BLaER1 (cell line): ENCODE measurements around the gene GOLT1A.

Source experiments
- H3K27ac ChIP-seq: shearing (Covaris generic); formaldehyde crosslinking; 2 replicates; pipeline ENCODE4 v1.8.1; 2022
- H3K27me3 ChIP-seq: shearing (Covaris generic); formaldehyde crosslinking; 2 replicates; pipeline ENCODE4 v1.8.1; 2022
- H3K36me3 ChIP-seq: shearing (Covaris generic); formaldehyde crosslinking; 2 replicates; pipeline ENCODE4 v1.8.1; 2022
- H3K4me1 ChIP-seq: shearing (Covaris generic); formaldehyde crosslinking; 2 replicates; pipeline ENCODE4 v1.8.1; 2022
- H3K4me2 ChIP-seq: shearing (Covaris generic); formaldehyde crosslinking; 2 replicates; pipeline ENCODE4 v1.8.1; 2022
- H3K4me3 ChIP-seq: shearing (Covaris generic); formaldehyde crosslinking; 2 replicates; pipeline ENCODE4 v1.8.1; 2022
- H3K9ac ChIP-seq: shearing (Covaris generic); formaldehyde crosslinking; 2 replicates; pipeline ENCODE4 v1.8.1; 2022
- H3K9me3 ChIP-seq: shearing (Covaris generic); formaldehyde crosslinking; 2 replicates; pipeline ENCODE4 v1.8.1; 2022
- H4K20me1 ChIP-seq: shearing (Covaris generic); formaldehyde crosslinking; 2 replicates; pipeline ENCODE4 v1.8.1; 2022
- Cebpa-rat ChIP-seq: shearing (Covaris generic); IDR thresholded peaks from 2 replicates; pipeline ENCODE4 v1.8.1; 2022

GOLT1A gene

GRCh38 chr1:204221271-204221670 lies 7.5 kb upstream of the GOLT1A start:
- Histone ChIP-seq H3K36me3 (no peaks in the 10 kb centered on the region), H3K9ac (no peak overlapping the region), H3K9me3 (no peaks in the 10 kb centered on the region), H3K27me3 (no peaks in the 10 kb centered on the region), H3K27ac (no peak overlapping the region), H3K4me3 (no peak overlapping the region), H3K4me2 (no peak overlapping the region), H3K4me1 (peaks cover 10% of the 10 kb centered on the region; the same call in 1 of the 2 replicates), H4K20me1 (no peaks in the 10 kb centered on the region)
- TF ChIP-seq Cebpa-rat, result no peak

DNA sequence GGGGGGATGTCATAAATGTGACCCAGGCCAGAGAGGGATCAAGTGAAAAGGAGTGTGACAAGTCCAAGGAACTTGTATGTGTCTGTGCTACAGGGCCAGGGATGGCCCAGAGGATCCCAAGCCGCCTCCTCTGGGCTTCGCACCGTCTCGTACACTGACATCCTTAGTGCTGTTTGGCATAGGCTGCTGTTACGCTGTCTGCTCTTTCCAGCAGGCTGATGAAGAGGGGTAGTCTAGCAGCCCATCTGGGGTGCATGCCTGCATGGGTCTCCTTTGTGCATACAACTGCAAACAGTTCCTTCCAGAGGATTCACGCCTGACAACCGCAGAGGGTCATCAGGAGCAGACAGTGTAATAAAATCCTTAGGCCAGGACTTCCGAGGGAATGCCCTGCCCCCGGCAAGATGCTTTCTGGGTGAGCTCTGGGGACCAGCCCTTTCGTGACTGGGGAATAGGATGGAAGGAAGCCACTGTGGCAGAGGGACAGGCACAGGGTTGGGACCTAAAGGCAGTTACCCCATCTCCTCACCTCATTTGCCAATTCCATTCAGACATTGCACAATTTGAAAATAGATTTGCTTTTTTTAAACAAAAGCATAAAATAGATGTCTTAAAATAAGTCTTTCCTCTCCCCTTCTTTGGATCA lies 6.3 kb upstream of the GOLT1A start:
- no peak overlapping the region for H3K9ac ChIP-seq
- no peak overlapping the region for H3K4me3 ChIP-seq
- no peak overlapping the region for H3K4me2 ChIP-seq
- no peaks in the 10 kb centered on the region for H4K20me1 ChIP-seq
- H3K36me3 ChIP-seq, result no peaks in the 10 kb centered on the region
- no peak overlapping the region for H3K27ac ChIP-seq
- H3K9me3 ChIP-seq, result no peaks in the 10 kb centered on the region
- no peak for TF ChIP-seq Cebpa-rat
- no peaks in the 10 kb centered on the region for H3K27me3 ChIP-seq
- H3K4me1 ChIP-seq, result peaks cover 10% of the 10 kb centered on the region; the same call in 1 of the 2 replicates

DNA sequence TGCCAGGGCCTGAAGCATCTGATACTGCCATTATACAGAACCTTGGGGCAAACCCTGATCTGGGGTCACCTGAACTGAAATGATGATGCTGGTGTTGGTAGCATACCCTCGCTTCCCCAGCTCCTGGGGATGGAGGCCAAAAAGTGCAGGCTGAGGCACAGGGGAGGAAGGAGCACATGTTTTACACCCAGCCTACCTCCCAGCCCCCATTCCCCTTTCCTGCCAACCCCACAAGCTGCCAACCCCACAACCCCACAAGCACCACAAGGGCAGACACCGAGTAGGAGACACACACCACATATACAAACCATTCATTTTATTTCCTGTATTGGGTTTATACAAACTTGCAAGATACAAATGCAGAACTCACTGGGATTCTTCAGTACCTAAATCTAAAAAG lies 4.8 kb upstream of the GOLT1A start:
- no peaks in the 10 kb centered on the region for H3K9me3 ChIP-seq
- H3K4me1 ChIP-seq, result peaks cover 24% of the 10 kb centered on the region
- TF ChIP-seq Cebpa-rat, result no peak
- H3K4me2 ChIP-seq, result no peak overlapping the region
- H3K27me3 ChIP-seq, result no peaks in the 10 kb centered on the region
- H4K20me1 ChIP-seq, result no peaks in the 10 kb centered on the region
- H3K9ac ChIP-seq, result no peak overlapping the region
- no peak overlapping the region for H3K4me3 ChIP-seq
- H3K36me3 ChIP-seq, result no peaks in the 10 kb centered on the region
- no peak overlapping the region for H3K27ac ChIP-seq

DNA sequence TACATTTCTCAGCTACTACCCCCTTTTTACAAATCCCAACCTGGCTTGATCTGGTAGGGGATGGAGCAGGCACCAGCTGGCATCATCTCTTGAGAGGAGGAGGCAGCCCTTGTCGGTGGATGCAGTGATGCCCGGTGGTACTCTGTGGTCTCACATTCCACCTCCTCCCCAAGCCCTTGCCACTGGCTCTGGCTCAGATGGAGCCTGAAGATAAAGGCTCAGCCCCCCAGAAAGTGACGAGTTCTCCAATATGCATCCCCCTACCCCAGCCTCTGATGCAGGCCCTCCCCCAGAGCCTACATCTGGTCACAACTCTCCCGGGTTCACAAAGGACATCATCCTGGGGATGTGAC lies 3.8 kb upstream of the GOLT1A start:
- TF ChIP-seq Cebpa-rat, result no peak
- Histone ChIP-seq H3K4me3 (no peak overlapping the region), H3K9me3 (no peaks in the 10 kb centered on the region), H3K27ac (no peak overlapping the region), H3K36me3 (no peaks in the 10 kb centered on the region), H3K4me1 (peaks cover 32% of the 10 kb centered on the region), H3K27me3 (no peaks in the 10 kb centered on the region), H4K20me1 (no peaks in the 10 kb centered on the region), H3K9ac (no peak overlapping the region), H3K4me2 (no peak overlapping the region)

- no peak overlapping the region for H3K4me2 ChIP-seq
- H3K27ac ChIP-seq, result no peak overlapping the region
- H3K36me3 ChIP-seq, result no peaks in the 10 kb centered on the region
- no peaks in the 10 kb centered on the region for H4K20me1 ChIP-seq
- no peaks in the 10 kb centered on the region for H3K9me3 ChIP-seq
- H3K9ac ChIP-seq, result no peak overlapping the region
- H3K4me1 ChIP-seq, result peaks cover 32% of the 10 kb centered on the region
- no peaks in the 10 kb centered on the region for H3K27me3 ChIP-seq
- no peak for TF ChIP-seq Cebpa-rat
- no peak overlapping the region for H3K4me3 ChIP-seq
These were observed 3.3 kb upstream of the GOLT1A start for GRCh38 chr1:204216880-204217647.

GRCh38 chr1:204216236-204216635 lies 2.4 kb upstream of the GOLT1A start:
- Histone ChIP-seq H3K27ac (no peak overlapping the region), H4K20me1 (no peaks in the 10 kb centered on the region), H3K27me3 (no peaks in the 10 kb centered on the region), H3K4me3 (no peak overlapping the region), H3K36me3 (no peaks in the 10 kb centered on the region), H3K9ac (no peak overlapping the region), H3K4me1 (peaks cover 32% of the 10 kb centered on the region), H3K4me2 (no peak overlapping the region), H3K9me3 (no peaks in the 10 kb centered on the region)
- no peak for TF ChIP-seq Cebpa-rat

DNA sequence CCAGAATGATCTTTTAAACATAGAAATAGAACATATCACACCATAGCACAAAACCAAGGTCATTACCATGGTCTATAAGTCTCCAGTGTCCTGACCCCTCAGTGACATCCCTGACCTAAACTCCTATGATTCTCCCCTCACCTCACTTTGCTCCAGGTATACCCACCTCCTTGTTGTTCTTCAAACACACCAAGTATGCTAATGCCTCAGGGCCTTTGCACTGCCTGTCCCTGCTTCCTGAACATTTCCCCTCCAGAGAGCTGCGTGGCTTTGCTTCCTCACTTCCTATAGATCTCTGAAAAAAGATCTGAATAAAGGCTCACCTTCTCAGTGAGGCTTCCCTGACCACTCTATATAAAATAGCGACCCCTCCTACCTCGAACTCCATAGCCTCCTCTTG lies 1.1 kb downstream of the GOLT1A start:
- H3K9me3 ChIP-seq, result no peaks in the 10 kb centered on the region
- no peak overlapping the region for H3K4me2 ChIP-seq
- H3K36me3 ChIP-seq, result no peaks in the 10 kb centered on the region
- H4K20me1 ChIP-seq, result no peaks in the 10 kb centered on the region
- peaks cover 23% of the 10 kb centered on the region for H3K4me1 ChIP-seq
- H3K9ac ChIP-seq, result no peak overlapping the region
- TF ChIP-seq Cebpa-rat, result no peak
- H3K4me3 ChIP-seq, result no peak overlapping the region
- H3K27ac ChIP-seq, result no peak overlapping the region
- no peaks in the 10 kb centered on the region for H3K27me3 ChIP-seq

GRCh38 chr1:204211046-204211445 lies 2.7 kb downstream of the GOLT1A start:
- peaks cover 23% of the 10 kb centered on the region for H3K4me1 ChIP-seq

DNA sequence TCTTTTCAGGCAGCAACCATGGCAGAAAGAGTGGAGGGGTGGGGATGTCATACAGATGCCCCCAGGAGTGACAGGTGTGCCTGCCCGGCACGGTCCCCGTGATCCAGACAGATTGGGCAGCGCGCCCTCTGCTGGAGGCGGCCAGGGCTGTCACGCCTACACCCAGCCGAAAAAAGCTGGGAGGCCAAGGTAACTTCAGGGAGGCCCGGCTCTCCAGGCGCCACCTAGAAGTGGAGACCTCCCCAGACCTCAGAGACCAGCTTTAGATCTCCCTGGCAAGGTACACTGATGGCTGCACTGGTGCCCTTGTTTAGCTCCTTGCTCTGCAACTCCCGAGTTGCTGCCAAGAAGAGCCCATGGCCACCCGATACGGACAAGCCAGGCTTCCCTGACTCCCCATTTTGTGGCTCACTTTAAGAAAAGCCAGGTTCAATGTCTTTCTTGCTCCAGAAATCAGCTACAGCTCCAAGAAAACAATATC lies 6.6 kb downstream of the GOLT1A start:
- Histone ChIP-seq H3K9ac (no peak overlapping the region), H3K27ac (no peak overlapping the region), H3K36me3 (no peaks in the 10 kb centered on the region), H3K9me3 (no peaks in the 10 kb centered on the region), H4K20me1 (no peaks in the 10 kb centered on the region), H3K4me1 (no peaks in the 10 kb centered on the region; the same call in 1 of the 2 replicates), H3K4me3 (no peak overlapping the region), H3K27me3 (no peaks in the 10 kb centered on the region), H3K4me2 (no peak overlapping the region)
- no peak for TF ChIP-seq Cebpa-rat

More at GRCh38 chr1:204211046-204211445, 2.7 kb downstream of the GOLT1A start:
- H3K27me3 ChIP-seq, result no peaks in the 10 kb centered on the region
- no peak overlapping the region for H3K4me3 ChIP-seq
- H4K20me1 ChIP-seq, result no peaks in the 10 kb centered on the region
- H3K9ac ChIP-seq, result no peak overlapping the region
- H3K4me2 ChIP-seq, result no peak overlapping the region
- H3K36me3 ChIP-seq, result no peaks in the 10 kb centered on the region
- no peaks in the 10 kb centered on the region for H3K9me3 ChIP-seq
- H3K27ac ChIP-seq, result no peak overlapping the region
- no peak for TF ChIP-seq Cebpa-rat

DNA sequence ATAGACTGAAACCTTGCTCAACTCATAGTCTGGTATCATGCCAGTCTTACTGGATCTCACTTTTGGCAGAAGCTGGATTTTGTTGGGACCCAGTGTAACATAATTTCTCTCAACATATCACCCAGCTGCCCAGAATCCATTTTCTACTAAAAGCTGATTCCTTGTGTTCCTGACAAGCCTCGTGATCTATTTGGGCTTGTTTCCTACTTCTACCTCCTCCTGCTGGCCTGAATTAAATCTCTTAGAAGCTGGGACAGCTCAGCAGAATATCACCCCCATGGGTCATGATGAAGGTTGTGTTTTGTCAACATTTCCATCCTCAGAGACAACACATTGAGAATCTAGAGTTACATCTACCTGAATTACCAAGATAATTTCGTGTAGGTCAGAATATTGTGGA lies 7.7 kb downstream of the GOLT1A start:
- TF ChIP-seq Cebpa-rat, result no peak
- H3K9me3 ChIP-seq, result no peaks in the 10 kb centered on the region
- H3K4me1 ChIP-seq, result no peaks in the 10 kb centered on the region; the same call in 1 of the 2 replicates
- H3K27ac ChIP-seq, result no peak overlapping the region
- H3K27me3 ChIP-seq, result no peaks in the 10 kb centered on the region
- no peak overlapping the region for H3K4me3 ChIP-seq
- no peaks in the 10 kb centered on the region for H3K36me3 ChIP-seq
- H3K4me2 ChIP-seq, result no peak overlapping the region
- no peak overlapping the region for H3K9ac ChIP-seq
- no peaks in the 10 kb centered on the region for H4K20me1 ChIP-seq
